ENCODE data around the gene FAM241A. TPM values are rescaled to one million over a fixed set of nuclear protein-coding genes. Genes with fewer than 3 reads are reported as not detected.

Gene FAM241A
- total RNA-seq, 1 experiment from 2014 or later, result 0.90 TPM

GRCh38 chr4:112181358-112182000 lies 36.2 kb downstream of the FAM241A start:
- CTCF ChIA-PET, result no interaction called here
- in situ Hi-C loops (cut with HindIII; ENCODE audit: low pct_unique_long_range_greater_than_20kb, low sequenced_read_pairs), result no loop called here
- TF ChIP-seq CTCF (IDR thresholded peaks at IDR 0.05) (no peak), SIN3A (IDR thresholded peaks at IDR 0.05; ENCODE audit: borderline replicate concordance, insufficient read depth, low read depth, low read length) (no peak), POLR2AphosphoS5 (IDR thresholded peaks at IDR 0.05; ENCODE audit: low read depth, low read length) (no peak)
- TF ChIP-seq, protein P1, sequence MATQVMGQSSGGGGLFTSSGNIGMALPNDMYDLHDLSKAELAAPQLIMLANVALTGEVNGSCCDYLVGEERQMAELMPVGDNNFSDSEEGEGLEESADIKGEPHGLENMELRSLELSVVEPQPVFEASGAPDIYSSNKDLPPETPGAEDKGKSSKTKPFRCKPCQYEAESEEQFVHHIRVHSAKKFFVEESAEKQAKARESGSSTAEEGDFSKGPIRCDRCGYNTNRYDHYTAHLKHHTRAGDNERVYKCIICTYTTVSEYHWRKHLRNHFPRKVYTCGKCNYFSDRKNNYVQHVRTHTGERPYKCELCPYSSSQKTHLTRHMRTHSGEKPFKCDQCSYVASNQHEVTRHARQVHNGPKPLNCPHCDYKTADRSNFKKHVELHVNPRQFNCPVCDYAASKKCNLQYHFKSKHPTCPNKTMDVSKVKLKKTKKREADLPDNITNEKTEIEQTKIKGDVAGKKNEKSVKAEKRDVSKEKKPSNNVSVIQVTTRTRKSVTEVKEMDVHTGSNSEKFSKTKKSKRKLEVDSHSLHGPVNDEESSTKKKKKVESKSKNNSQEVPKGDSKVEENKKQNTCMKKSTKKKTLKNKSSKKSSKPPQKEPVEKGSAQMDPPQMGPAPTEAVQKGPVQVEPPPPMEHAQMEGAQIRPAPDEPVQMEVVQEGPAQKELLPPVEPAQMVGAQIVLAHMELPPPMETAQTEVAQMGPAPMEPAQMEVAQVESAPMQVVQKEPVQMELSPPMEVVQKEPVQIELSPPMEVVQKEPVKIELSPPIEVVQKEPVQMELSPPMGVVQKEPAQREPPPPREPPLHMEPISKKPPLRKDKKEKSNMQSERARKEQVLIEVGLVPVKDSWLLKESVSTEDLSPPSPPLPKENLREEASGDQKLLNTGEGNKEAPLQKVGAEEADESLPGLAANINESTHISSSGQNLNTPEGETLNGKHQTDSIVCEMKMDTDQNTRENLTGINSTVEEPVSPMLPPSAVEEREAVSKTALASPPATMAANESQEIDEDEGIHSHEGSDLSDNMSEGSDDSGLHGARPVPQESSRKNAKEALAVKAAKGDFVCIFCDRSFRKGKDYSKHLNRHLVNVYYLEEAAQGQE (IDR thresholded peaks at IDR 0.05; ENCODE audit: insufficient read depth in 1 of 2, low read depth in 2 of 2, low read length in 1 of 2), result no peak
- Histone ChIP-seq H3K9me3 (ENCODE audit: control insufficient read depth, insufficient read depth, low read depth, low read length) (no peaks in the 10 kb centered on the region), H3K4me3 (ENCODE audit: low read depth in 2 of 2, low read length in 2 of 2) (no peak overlapping the region), H3K27me3 (ENCODE audit: control insufficient read depth, insufficient read depth, low read length) (no peaks in the 10 kb centered on the region), H3K36me3 (ENCODE audit: control insufficient read depth, insufficient read depth, low read length) (no peaks in the 10 kb centered on the region), H3K27ac (ENCODE audit: low read length) (no peak overlapping the region), H3K4me1 (ENCODE audit: control insufficient read depth, insufficient read depth, low read length) (no peaks in the 10 kb centered on the region)
- POLR2A ChIA-PET, result no interaction called here
- intact Hi-C loops (cut with micrococcal nuclease; ENCODE audit: unreplicated experiment), result no loop called here
- DNase-seq (ENCODE audit: low read depth, low spot score) (no peak), ATAC-seq (no peak)
- BruUV-seq (replicated peaks), result no TSS peak

DNA sequence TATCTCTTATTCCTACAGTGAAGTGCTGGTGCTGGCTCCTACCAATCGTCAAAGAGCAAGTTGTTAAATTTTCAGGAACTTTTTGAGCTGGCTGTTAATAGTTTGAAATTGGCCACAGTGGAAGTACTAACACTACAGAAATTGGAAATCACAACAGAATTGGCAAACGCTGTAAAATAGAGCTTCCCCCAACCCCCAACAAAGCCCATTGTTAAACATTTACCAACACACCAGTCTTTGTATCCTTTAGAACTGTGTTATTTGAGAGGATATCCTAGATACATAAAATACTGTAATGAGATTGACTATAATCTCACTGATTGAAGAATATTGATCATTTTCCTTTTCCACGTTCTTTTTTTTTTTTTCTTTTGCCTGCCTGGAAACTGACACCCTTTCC lies 37.4 kb downstream of the FAM241A start:
- ChIA-PET POLR2A (no interaction called here), CTCF (no interaction called here)
- DNase-seq (ENCODE audit: low read depth, low spot score), result no peak
- ATAC-seq, result no peak
- TF ChIP-seq CTCF (IDR thresholded peaks at IDR 0.05) (no peak), POLR2AphosphoS5 (IDR thresholded peaks at IDR 0.05; ENCODE audit: low read depth, low read length) (no peak), TCF7L2 (IDR thresholded peaks at IDR 0.05; ENCODE audit: low read depth, low read length) (no peak), SIN3A (IDR thresholded peaks at IDR 0.05; ENCODE audit: borderline replicate concordance, insufficient read depth, low read depth, low read length) (no peak)
- TF ChIP-seq, protein P1 (IDR thresholded peaks at IDR 0.05; ENCODE audit: insufficient read depth in 1 of 2, low read depth in 2 of 2, low read length in 1 of 2), result no peak
- no peaks in the 10 kb centered on the region for H3K36me3 ChIP-seq (ENCODE audit: control insufficient read depth, insufficient read depth, low read length)
- no TSS peak for BruUV-seq (replicated peaks)
- no peak overlapping the region for H3K4me3 ChIP-seq (ENCODE audit: low read depth in 2 of 2, low read length in 2 of 2)
- H3K27ac ChIP-seq (ENCODE audit: low read length), result no peak overlapping the region
- in situ Hi-C loops (cut with HindIII; ENCODE audit: low pct_unique_long_range_greater_than_20kb, low sequenced_read_pairs), result no loop called here
- no peaks in the 10 kb centered on the region for H3K4me1 ChIP-seq (ENCODE audit: control insufficient read depth, insufficient read depth, low read length)
- no peaks in the 10 kb centered on the region for H3K27me3 ChIP-seq (ENCODE audit: control insufficient read depth, insufficient read depth, low read length)
- intact Hi-C loops (cut with micrococcal nuclease; ENCODE audit: unreplicated experiment), result no loop called here
- H3K9me3 ChIP-seq (ENCODE audit: control insufficient read depth, insufficient read depth, low read depth, low read length), result no peaks in the 10 kb centered on the region

All from Panc1 (cell line).